ENCODE results near the gene HOOK1.

DNA sequence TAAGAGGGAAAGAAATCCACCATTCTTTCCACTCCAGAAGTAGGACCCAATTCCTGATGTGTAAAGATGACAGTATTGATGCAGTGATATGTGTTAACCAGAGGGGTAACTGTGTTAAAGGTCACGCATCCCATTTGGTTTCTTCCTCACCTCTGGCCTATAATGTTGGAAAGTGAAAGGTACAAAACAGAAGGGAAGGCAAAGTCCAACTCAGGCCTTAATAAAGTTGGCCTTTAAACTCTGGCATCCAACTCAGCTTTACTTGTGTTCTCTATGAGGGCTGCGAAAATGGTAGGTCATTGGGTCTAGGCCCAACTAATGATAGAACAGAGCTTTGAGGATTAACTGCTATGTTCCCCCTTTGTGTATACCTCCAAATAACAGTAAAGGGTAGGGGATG, 93.9 kb downstream of the HOOK1 start:
- TF ChIP-seq, protein P1, sequence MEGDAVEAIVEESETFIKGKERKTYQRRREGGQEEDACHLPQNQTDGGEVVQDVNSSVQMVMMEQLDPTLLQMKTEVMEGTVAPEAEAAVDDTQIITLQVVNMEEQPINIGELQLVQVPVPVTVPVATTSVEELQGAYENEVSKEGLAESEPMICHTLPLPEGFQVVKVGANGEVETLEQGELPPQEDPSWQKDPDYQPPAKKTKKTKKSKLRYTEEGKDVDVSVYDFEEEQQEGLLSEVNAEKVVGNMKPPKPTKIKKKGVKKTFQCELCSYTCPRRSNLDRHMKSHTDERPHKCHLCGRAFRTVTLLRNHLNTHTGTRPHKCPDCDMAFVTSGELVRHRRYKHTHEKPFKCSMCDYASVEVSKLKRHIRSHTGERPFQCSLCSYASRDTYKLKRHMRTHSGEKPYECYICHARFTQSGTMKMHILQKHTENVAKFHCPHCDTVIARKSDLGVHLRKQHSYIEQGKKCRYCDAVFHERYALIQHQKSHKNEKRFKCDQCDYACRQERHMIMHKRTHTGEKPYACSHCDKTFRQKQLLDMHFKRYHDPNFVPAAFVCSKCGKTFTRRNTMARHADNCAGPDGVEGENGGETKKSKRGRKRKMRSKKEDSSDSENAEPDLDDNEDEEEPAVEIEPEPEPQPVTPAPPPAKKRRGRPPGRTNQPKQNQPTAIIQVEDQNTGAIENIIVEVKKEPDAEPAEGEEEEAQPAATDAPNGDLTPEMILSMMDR (IDR thresholded peaks at IDR 0.05): no peak
- TF ChIP-seq ZFX (IDR thresholded peaks at IDR 0.05; ENCODE audit: borderline replicate concordance): no peak
